ENCODE measurements around the gene NCOR2.

NCOR2 gene

DNA sequence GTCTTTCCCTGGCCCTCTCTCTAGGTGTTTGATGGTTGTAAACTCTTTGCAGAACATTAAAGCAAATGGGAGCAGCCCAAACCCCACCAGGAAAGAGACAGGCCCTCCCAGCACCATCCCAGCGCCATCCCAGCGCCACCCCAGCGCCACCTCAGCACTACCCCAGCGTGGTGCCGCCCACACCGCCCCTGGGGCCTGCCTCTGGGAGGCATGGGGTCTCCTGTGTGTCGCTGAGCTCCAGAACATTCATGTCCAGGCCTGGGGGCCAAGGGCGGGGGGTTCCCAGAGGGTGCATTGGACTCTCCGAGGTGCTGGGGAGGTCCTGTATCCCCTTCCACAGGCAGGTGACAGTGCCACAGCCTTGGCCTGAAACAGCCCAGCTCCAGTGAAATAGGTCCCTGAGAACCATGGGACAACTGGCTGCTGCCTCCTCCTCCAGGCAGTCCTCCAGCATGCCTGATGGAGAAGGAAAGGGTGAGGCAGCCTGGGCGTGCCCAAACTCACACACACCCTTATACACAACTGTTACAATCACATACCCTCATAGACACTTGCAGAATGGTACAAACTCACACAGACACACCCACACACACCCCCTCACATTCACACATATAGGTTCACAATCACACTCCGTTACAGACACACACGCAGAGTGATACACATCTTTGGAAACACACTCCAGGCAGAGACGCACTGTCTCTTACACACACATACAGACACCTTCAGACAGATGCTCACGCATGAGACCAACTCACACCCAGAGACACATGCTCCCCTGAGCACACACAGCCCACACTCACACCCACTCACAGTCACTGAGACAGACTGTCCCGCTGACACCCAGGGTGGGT lies 44.4 kb upstream of the NCOR2 start:
- no peak for DNase-seq
- Histone ChIP-seq H3K4me1 (peaks cover 9% of the 10 kb centered on the region), H3K27me3 (no peaks in the 10 kb centered on the region), H3K9me3 (no peaks in the 10 kb centered on the region; the same call in 1 of the 2 replicates), H3K36me3 (no peaks in the 10 kb centered on the region), H3K4me3 (ENCODE audit: low read depth, low read length) (no peak overlapping the region)
- no peak for TF ChIP-seq CTCF (IDR thresholded peaks at IDR 0.05; ENCODE audit: low read depth, low read length)

GRCh38 chr12:124610629-124611558 lies 43.5 kb upstream of the NCOR2 start:
- peaks cover 10% of the 10 kb centered on the region for H3K4me1 ChIP-seq
- TF ChIP-seq CTCF (IDR thresholded peaks at IDR 0.05; ENCODE audit: low read depth, low read length): no peak
- H3K27me3 ChIP-seq: no peaks in the 10 kb centered on the region
- H3K4me3 ChIP-seq (ENCODE audit: low read depth, low read length): no peak overlapping the region
- DNase-seq: no peak
- H3K36me3 ChIP-seq: no peaks in the 10 kb centered on the region
- peaks cover 3% of the 10 kb centered on the region; the same call in 1 of the 2 replicates for H3K9me3 ChIP-seq

DNA sequence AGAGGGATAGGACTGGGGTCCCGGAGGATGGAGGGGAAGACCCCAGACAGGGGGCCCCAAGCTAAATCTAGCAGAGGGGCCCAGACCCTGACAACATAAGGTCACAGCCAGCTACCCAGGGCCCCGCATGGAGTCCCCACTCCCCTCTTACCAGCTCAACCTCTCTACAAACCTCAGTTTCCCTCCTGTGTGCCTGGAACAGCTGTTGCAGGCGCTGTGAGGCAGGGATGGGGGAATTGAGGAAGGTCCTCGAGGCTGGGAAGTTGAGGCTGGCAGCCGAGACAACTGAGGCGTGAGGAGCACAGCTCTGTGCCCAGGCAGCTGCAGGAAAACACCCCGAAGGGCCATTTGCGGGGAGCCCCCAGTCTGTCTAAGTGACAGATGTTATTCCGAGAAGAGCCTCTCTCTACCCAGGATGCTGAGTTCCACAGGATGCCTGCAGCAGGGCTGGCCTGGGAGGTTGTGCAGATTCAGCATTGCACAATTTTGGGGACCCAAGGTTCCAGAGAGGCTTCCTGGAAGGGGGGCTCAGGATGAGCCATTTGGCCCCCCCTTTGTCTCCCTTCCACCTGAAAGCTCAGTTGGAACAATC lies 42.7 kb upstream of the NCOR2 start:
- TF ChIP-seq CTCF (IDR thresholded peaks at IDR 0.05; ENCODE audit: low read depth, low read length): no peak
- DNase-seq: no peak
- peaks cover 3% of the 10 kb centered on the region; the same call in 1 of the 2 replicates for H3K9me3 ChIP-seq
- no peaks in the 10 kb centered on the region for H3K36me3 ChIP-seq
- no peaks in the 10 kb centered on the region for H3K27me3 ChIP-seq
- peaks cover 18% of the 10 kb centered on the region for H3K4me1 ChIP-seq
- no peak overlapping the region for H3K4me3 ChIP-seq (ENCODE audit: low read depth, low read length)

DNA sequence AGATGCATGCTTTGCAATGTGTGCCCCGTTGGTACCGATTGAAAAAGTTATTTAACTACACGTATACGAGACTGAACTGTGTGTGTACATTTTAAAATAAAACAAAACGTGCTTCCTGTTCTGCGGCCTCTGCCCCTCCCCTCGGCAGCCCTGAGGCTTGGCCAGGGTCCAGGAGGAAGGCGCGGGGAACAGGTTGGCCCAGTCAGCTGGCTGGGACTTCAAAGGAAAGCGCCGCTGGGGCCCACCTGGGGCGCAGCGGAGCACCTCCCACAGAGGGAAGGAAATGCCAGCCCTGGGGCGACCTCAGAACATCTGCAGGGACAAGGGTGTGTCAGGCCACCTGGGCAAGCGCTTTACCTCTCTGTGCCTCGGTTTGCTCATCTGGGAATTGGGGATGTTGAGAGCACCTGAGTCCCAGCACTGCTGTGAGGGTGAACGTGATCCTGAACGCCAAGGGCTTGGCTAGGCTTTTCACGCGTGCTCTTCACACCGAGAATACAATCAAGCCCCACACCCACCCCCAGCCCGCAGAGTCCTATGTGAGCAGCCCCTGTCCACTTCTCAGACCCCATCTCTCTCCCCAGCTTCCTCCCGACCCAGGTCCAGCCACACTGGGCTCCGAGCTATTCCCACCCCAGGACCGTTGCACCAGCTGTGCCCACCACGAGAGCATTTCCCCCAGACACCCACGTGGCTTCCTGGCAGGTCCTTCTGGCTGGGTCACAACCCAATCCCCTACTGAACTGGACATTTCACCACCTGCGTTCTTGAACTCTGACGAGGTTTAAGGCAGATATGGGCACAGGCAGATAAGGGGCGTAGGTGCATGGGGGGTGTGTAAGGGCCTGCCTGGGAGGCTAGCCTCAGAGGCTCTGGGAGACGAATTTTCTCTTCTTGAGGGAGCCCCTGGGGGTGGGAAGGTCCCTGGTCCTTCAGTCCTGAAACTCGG lies 41.9 kb upstream of the NCOR2 start:
- peak; percentile 56 for DNase-seq
- TF ChIP-seq CTCF (IDR thresholded peaks at IDR 0.05; ENCODE audit: low read depth, low read length): no peak

GRCh38 chr12:124608450-124608870 lies 41.0 kb upstream of the NCOR2 start:
- Histone ChIP-seq H3K4me1 (peaks cover 32% of the 10 kb centered on the region), H3K36me3 (no peaks in the 10 kb centered on the region), H3K27me3 (no peaks in the 10 kb centered on the region), H3K4me3 (ENCODE audit: low read depth, low read length) (no peak overlapping the region), H3K9me3 (peaks cover 3% of the 10 kb centered on the region; the same call in 1 of the 2 replicates)
- DNase-seq: no peak
- no peak for TF ChIP-seq CTCF (IDR thresholded peaks at IDR 0.05; ENCODE audit: low read depth, low read length)

More for the DNA sequence above, 41.9 kb upstream of the NCOR2 start:
- H3K4me3 ChIP-seq (ENCODE audit: low read depth, low read length): no peak overlapping the region
- H3K4me1 ChIP-seq: peaks cover 26% of the 10 kb centered on the region
- no peaks in the 10 kb centered on the region for H3K27me3 ChIP-seq
- H3K9me3 ChIP-seq: peaks cover 3% of the 10 kb centered on the region; the same call in 1 of the 2 replicates
- H3K36me3 ChIP-seq: no peaks in the 10 kb centered on the region

All from BE2C (cell line).